Germinal center (tissue), 1 donor: Measurements from ENCODE around the gene ZDHHC16.

Experiments used
- DNase-seq: peaks from one replicate; pipeline ENCODE4 v3.0.0; 2012; ENCODE audit warnings: mixed read lengths, low spot score

ZDHHC16 gene

GRCh38 chr10:97479939-97480338 lies 34.0 kb downstream of the ZDHHC16 start:
- DNase-seq: no peak

- no peak for DNase-seq
Measured at GRCh38 chr10:97481071-97481470, 35.1 kb downstream of the ZDHHC16 start.

GRCh38 chr10:97482381-97482780 lies 36.4 kb downstream of the ZDHHC16 start:
- DNase-seq: no peak

GRCh38 chr10:97483506-97483905 lies 37.5 kb downstream of the ZDHHC16 start:
- no peak for DNase-seq

- DNase-seq: no peak
Measured at GRCh38 chr10:97483921-97484320, 37.9 kb downstream of the ZDHHC16 start.

- DNase-seq: no peak
Measured at GRCh38 chr10:97485647-97486281, 39.8 kb downstream of the ZDHHC16 start.

GRCh38 chr10:97490592-97490991 lies 44.6 kb downstream of the ZDHHC16 start:
- DNase-seq: no peak

- DNase-seq: no peak
Measured at GRCh38 chr10:97494151-97494550, 48.2 kb downstream of the ZDHHC16 start.

- DNase-seq: no peak
Measured at GRCh38 chr10:97494863-97495506, 49.0 kb downstream of the ZDHHC16 start.

GRCh38 chr10:97497572-97498075 lies 51.6 kb downstream of the ZDHHC16 start:
- DNase-seq: peak; percentile 78

- DNase-seq: peak; percentile 99
Measured at GRCh38 chr10:97498076-97498840, 52.3 kb downstream of the ZDHHC16 start, which contains the start of gene MMS19. Gene MMS19, minus strand, starts transcription at chr10:97498422. Its CDS starts 38 bp downstream, at chr10:97498384.

GRCh38 chr10:97498841-97499560 lies 53.0 kb downstream of the ZDHHC16 start, which contains the start of gene UBTD1:
Gene UBTD1, plus strand, starts transcription at chr10:97498924. Its CDS starts 280 bp downstream, at chr10:97499204.
- peak; percentile 40 for DNase-seq

GRCh38 chr10:97499561-97500296 lies 53.8 kb downstream of the ZDHHC16 start:
- DNase-seq: no peak

GRCh38 chr10:97500297-97500575 lies 54.3 kb downstream of the ZDHHC16 start:
- DNase-seq: no peak

- no peak for DNase-seq
Measured at GRCh38 chr10:97502916-97503315, 56.9 kb downstream of the ZDHHC16 start.

- no peak for DNase-seq
Measured at GRCh38 chr10:97503406-97503805, 57.4 kb downstream of the ZDHHC16 start.

GRCh38 chr10:97505152-97505551 lies 59.2 kb downstream of the ZDHHC16 start:
- DNase-seq: no peak

- no peak for DNase-seq
Measured at GRCh38 chr10:97506199-97506991, 60.4 kb downstream of the ZDHHC16 start.
